Measurements from ENCODE around the gene PLCG2. TPM values are rescaled to one million over a fixed set of nuclear protein-coding genes. Genes with fewer than 3 reads are reported as not detected.

The PLCG2 gene
- polyA plus RNA-seq, 3 donors: 19.5 to 47.4 (median 35.5) TPM

- Mint-ChIP-seq H3K4me3 (no peak overlapping the region), H3K36me3 (peaks cover 47 to 56% of the 10 kb centered on the region in 2 donors), H3K27me3 (ENCODE audit: low read depth in 3 of 3) (peaks cover 0 to 2% (median 0%) of the 10 kb centered on the region in 3 donors), H3K4me1 (peaks cover 23% of the 10 kb centered on the region), H3K9me3 (peaks cover 0 to 2% (median 0%) of the 10 kb centered on the region in 7 donors), H3K27ac (peak overlapping the region in 3 of 7 donors; percentile 13 to 61 (median 39))
- H3K36me3 ChIP-seq (replicated peaks in 1 of 2; ENCODE audit: control insufficient read depth in 1 of 2, insufficient read depth in 2 of 2, low read length in 2 of 2): peaks cover 22 to 41% of the 10 kb centered on the region in 2 donors
- intact Hi-C loops (cut with micrococcal nuclease): no loop called here
- no peak for DNase-seq
- TF ChIP-seq CTCF (IDR thresholded peaks at IDR 0.05): no peak
- H3K9ac ChIP-seq (ENCODE audit: insufficient read depth, low read length, poor library complexity, severe bottlenecking): no peak overlapping the region
- no peaks in the 10 kb centered on the region for H3K4me1 ChIP-seq (ENCODE audit: control insufficient read depth in 1 of 2, insufficient read depth in 2 of 2, low read length in 2 of 2)
- 100% methylated on average over 1 of the region's 2 CpGs for WGBS (ENCODE audit: insufficient coverage)
- peak overlapping the region in 1 of 2 donors; percentile 9 for H3K27ac ChIP-seq (ENCODE audit: low read depth in 1 of 2, low read length in 2 of 2)
- no peak overlapping the region for H2AFZ ChIP-seq (ENCODE audit: insufficient read depth, low read depth, low read length, poor library complexity, severe bottlenecking)
- peaks cover 100% of the 10 kb centered on the region for H4K20me1 ChIP-seq (ENCODE audit: insufficient read depth, low read length)
- no peaks in the 10 kb centered on the region for H3K9me3 ChIP-seq (replicated peaks in 1 of 2; ENCODE audit: control insufficient read depth in 1 of 2, insufficient read depth in 1 of 2, low read length in 2 of 2)
- H3K4me2 ChIP-seq (replicated peaks; ENCODE audit: extremely low read depth, low read length, poor library complexity, severe bottlenecking): no peak overlapping the region
- H3K27me3 ChIP-seq (ENCODE audit: control insufficient read depth in 2 of 2, insufficient read depth in 2 of 2, low read length in 2 of 2): no peaks in the 10 kb centered on the region
- H3K4me3 ChIP-seq (replicated peaks in 1 of 3; ENCODE audit: low read depth in 2 of 3, low read length in 3 of 3): no peak overlapping the region
- peaks cover 53% of the 10 kb centered on the region for H3K79me2 ChIP-seq (ENCODE audit: insufficient read depth, low read length)
These were observed 73.3 kb downstream of the PLCG2 start for GRCh38 chr16:81852347-81852746.

- Mint-ChIP-seq H3K9me3 (peaks cover 0 to 2% (median 0%) of the 10 kb centered on the region in 7 donors), H3K27me3 (ENCODE audit: low read depth in 3 of 3) (peaks cover 0 to 2% (median 0%) of the 10 kb centered on the region in 3 donors), H3K4me3 (no peak overlapping the region), H3K36me3 (peaks cover 71% of the 10 kb centered on the region in 2 donors), H3K4me1 (peaks cover 8% of the 10 kb centered on the region), H3K27ac (peak overlapping the region in 3 of 7 donors; percentile 2 to 62 (median 15))
- peaks cover 31% of the 10 kb centered on the region for H3K79me2 ChIP-seq (ENCODE audit: insufficient read depth, low read length)
- H3K9me3 ChIP-seq (replicated peaks in 1 of 2; ENCODE audit: control insufficient read depth in 1 of 2, insufficient read depth in 1 of 2, low read length in 2 of 2): no peaks in the 10 kb centered on the region
- no peak overlapping the region for H3K27ac ChIP-seq (ENCODE audit: low read depth in 1 of 2, low read length in 2 of 2)
- H3K4me3 ChIP-seq (replicated peaks in 1 of 3; ENCODE audit: low read depth in 2 of 3, low read length in 3 of 3): no peak overlapping the region
- no peak overlapping the region for H3K4me2 ChIP-seq (replicated peaks; ENCODE audit: extremely low read depth, low read length, poor library complexity, severe bottlenecking)
- 88% methylated on average over 4 of the region's 8 CpGs for WGBS (ENCODE audit: insufficient coverage)
- H3K4me1 ChIP-seq (ENCODE audit: control insufficient read depth in 1 of 2, insufficient read depth in 2 of 2, low read length in 2 of 2): no peaks in the 10 kb centered on the region
- H4K20me1 ChIP-seq (ENCODE audit: insufficient read depth, low read length): peaks cover 82% of the 10 kb centered on the region
- intact Hi-C loops (cut with micrococcal nuclease): no loop called here
- TF ChIP-seq CTCF (IDR thresholded peaks at IDR 0.05): no peak
- peaks cover 49 to 72% of the 10 kb centered on the region in 2 donors for H3K36me3 ChIP-seq (replicated peaks in 1 of 2; ENCODE audit: control insufficient read depth in 1 of 2, insufficient read depth in 2 of 2, low read length in 2 of 2)
- no peak overlapping the region for H2AFZ ChIP-seq (ENCODE audit: insufficient read depth, low read depth, low read length, poor library complexity, severe bottlenecking)
- H3K27me3 ChIP-seq (ENCODE audit: control insufficient read depth in 2 of 2, insufficient read depth in 2 of 2, low read length in 2 of 2): no peaks in the 10 kb centered on the region
- H3K9ac ChIP-seq (ENCODE audit: insufficient read depth, low read length, poor library complexity, severe bottlenecking): no peak overlapping the region
- no peak for DNase-seq
These were observed 76.6 kb downstream of the PLCG2 start for GRCh38 chr16:81855552-81856153.

All from CD14-positive monocyte (primary cell).